CD4-positive, alpha-beta T cell treated with Interleukin-21 for 1 hour (primary cell): ENCODE measurements around the gene MELK.
"Not testable (repeated sequence)": the region's sequence is repeated elsewhere in the genome, so short reads cannot be mapped to it uniquely, and the experiment has no call there.

Source experiments
- DNase-seq: peaks from one replicate; pipeline ENCODE4 v3.0.0-alpha.2; 2020

The MELK gene

GRCh38 chr9:36572515-36573418, at the start of gene MELK:
Gene MELK, plus strand, starts transcription at chr9:36572895. Its CDS starts 8,787 bp downstream, at chr9:36581682.
- DNase-seq: peak; percentile 84

GRCh38 chr9:36530224-36530623, 42.5 kb upstream of the MELK start:
- DNase-seq: no peak

GRCh38 chr9:36532353-36532752, 40.3 kb upstream of the MELK start:
- DNase-seq: no peak

- DNase-seq: not testable (repeated sequence)
These were observed 39.0 kb upstream of the MELK start for GRCh38 chr9:36533726-36534125.

GRCh38 chr9:36535107-36535506, 37.6 kb upstream of the MELK start:
- no peak for DNase-seq

- no peak for DNase-seq
These were observed 34.8 kb upstream of the MELK start for GRCh38 chr9:36537861-36538260.

- DNase-seq: no peak
These were observed 30.3 kb upstream of the MELK start for GRCh38 chr9:36542355-36542754.

- DNase-seq: no peak
These were observed 28.8 kb upstream of the MELK start for GRCh38 chr9:36543916-36544315.

- no peak for DNase-seq
These were observed 25.1 kb upstream of the MELK start for GRCh38 chr9:36547598-36547997.

- DNase-seq: no peak
These were observed 24.2 kb upstream of the MELK start for GRCh38 chr9:36548454-36548853.

- no peak for DNase-seq
These were observed 22.6 kb upstream of the MELK start for GRCh38 chr9:36550135-36550534.

GRCh38 chr9:36550631-36551098, 22.0 kb upstream of the MELK start:
- not testable (repeated sequence) for DNase-seq

- no peak for DNase-seq
These were observed 21.6 kb upstream of the MELK start for GRCh38 chr9:36551129-36551528.

GRCh38 chr9:36551910-36552309, 20.8 kb upstream of the MELK start:
- no peak for DNase-seq

- DNase-seq: no peak
These were observed 13.5 kb upstream of the MELK start for GRCh38 chr9:36559036-36559695.

- DNase-seq: no peak
These were observed 11.9 kb upstream of the MELK start for GRCh38 chr9:36560771-36561170.

- not testable (repeated sequence) for DNase-seq
These were observed 9.9 kb upstream of the MELK start for GRCh38 chr9:36562801-36563200.

- DNase-seq: no peak
These were observed 5.9 kb upstream of the MELK start for GRCh38 chr9:36566813-36567221.

GRCh38 chr9:36568681-36569080, 4.0 kb upstream of the MELK start:
- not testable (repeated sequence) for DNase-seq

GRCh38 chr9:36571333-36571732, 1.4 kb upstream of the MELK start:
- no peak for DNase-seq

GRCh38 chr9:36574045-36574444, 1.4 kb downstream of the MELK start:
- not testable (repeated sequence) for DNase-seq

GRCh38 chr9:36575411-36575882, 2.8 kb downstream of the MELK start:
- DNase-seq: no peak

- no peak for DNase-seq
These were observed 4.2 kb downstream of the MELK start for GRCh38 chr9:36576866-36577265.
